H9 (cell line): ENCODE results near the gene NEK11. TPM values are rescaled to one million over a fixed set of nuclear protein-coding genes. Genes with fewer than 3 reads are reported as not detected.

Experiments
- DNase-seq: peaks from one replicate; pipeline ENCODE4 v3.0.0-alpha.2; 2017
- H2AFZ ChIP-seq: one replicate; pipeline ENCODE4 v1.6.1; 2013; ENCODE audit warnings: mild to moderate bottlenecking, low read length, control low read depth, moderate library complexity
- H2AK5ac ChIP-seq: 2 replicates; pipeline ENCODE4 v1.6.1; 2013; ENCODE audit warnings: low read length, control low read depth, mixed read lengths; ENCODE audit not compliant: insufficient read length
- H2BK120ac ChIP-seq: one replicate; pipeline ENCODE4 v1.6.1; 2013; ENCODE audit warnings: low read depth, mild to moderate bottlenecking, low read length, control low read depth, inconsistent platforms; ENCODE audit not compliant: poor library complexity, severe bottlenecking
- H2BK12ac ChIP-seq: 2 replicates; pipeline ENCODE4 v1.6.1; 2013; ENCODE audit warnings: low read length, control low read depth, mixed read lengths, low read depth; ENCODE audit not compliant: insufficient read length
- H2BK15ac ChIP-seq: 2 replicates; pipeline ENCODE4 v1.6.1; 2013; ENCODE audit warnings: low read depth, low read length, control low read depth
- H2BK20ac ChIP-seq: one replicate; pipeline ENCODE4 v1.6.1; 2013; ENCODE audit warnings: low read depth, mild to moderate bottlenecking, low read length, control low read depth, inconsistent platforms; ENCODE audit not compliant: poor library complexity, severe bottlenecking
- H2BK5ac ChIP-seq: 2 replicates; pipeline ENCODE4 v1.6.1; 2013; ENCODE audit warnings: low read length, control low read depth, mixed read lengths; ENCODE audit not compliant: insufficient read length
- H3K14ac ChIP-seq: 2 replicates; pipeline ENCODE4 v1.6.1; 2013; ENCODE audit warnings: low read length, control low read depth; ENCODE audit not compliant: insufficient read depth
- H3K18ac ChIP-seq: 2 replicates; pipeline ENCODE4 v1.6.1; 2013; ENCODE audit warnings: low read depth, mild to moderate bottlenecking, mixed read lengths, low read length, control low read depth; ENCODE audit not compliant: insufficient read length
- H3K23ac ChIP-seq: 2 replicates; pipeline ENCODE4 v1.6.1; 2013; ENCODE audit warnings: low read length, control low read depth, mixed read lengths, low read depth; ENCODE audit not compliant: insufficient read length
- H3K23me2 ChIP-seq: 2 replicates; pipeline ENCODE4 v1.6.1; 2013; ENCODE audit warnings: low read depth, mild to moderate bottlenecking, mixed read lengths, low read length, control low read depth; ENCODE audit not compliant: insufficient read length, poor library complexity, severe bottlenecking
- H3K27ac ChIP-seq: 2 replicates; pipeline ENCODE4 v1.5.1; 2013; ENCODE audit warnings: low read length, control low read depth, mixed read lengths, low read depth; ENCODE audit not compliant: insufficient read length
- H3K27me3 ChIP-seq: 2 replicates; pipeline ENCODE4 v1.6.1; 2013; ENCODE audit warnings: low read length, control low read depth, inconsistent platforms; ENCODE audit not compliant: insufficient read depth
- H3K4ac ChIP-seq: 2 replicates; pipeline ENCODE4 v1.6.1; 2013; ENCODE audit warnings: low read depth, mild to moderate bottlenecking, control low read depth, inconsistent platforms, low read length, moderate library complexity
- H3K4me1 ChIP-seq: 2 replicates; pipeline ENCODE4 v1.6.1; 2013; ENCODE audit warnings: low read length, control low read depth, inconsistent platforms; ENCODE audit not compliant: insufficient read depth
- H3K4me2 ChIP-seq: 2 replicates; pipeline ENCODE4 v1.6.1; 2013; ENCODE audit warnings: low read length, control low read depth, mixed read lengths; ENCODE audit not compliant: insufficient read length, insufficient read depth
- H3K56ac ChIP-seq: 2 replicates; pipeline ENCODE4 v1.6.1; 2013; ENCODE audit warnings: low read depth, mild to moderate bottlenecking, mixed read lengths, low read length, control low read depth; ENCODE audit not compliant: insufficient read length
- H3K79me1 ChIP-seq: 2 replicates; pipeline ENCODE4 v1.6.1; 2013; ENCODE audit warnings: low read depth, mild to moderate bottlenecking, moderate library complexity, low read length, control low read depth, inconsistent platforms; ENCODE audit not compliant: insufficient read depth, poor library complexity, severe bottlenecking
- H3K79me2 ChIP-seq: 2 replicates; pipeline ENCODE4 v1.6.1; 2013; ENCODE audit warnings: low read length, control low read depth, inconsistent platforms; ENCODE audit not compliant: insufficient read depth
- H3K9ac ChIP-seq: 2 replicates; pipeline ENCODE4 v1.6.1; 2013; ENCODE audit warnings: low read length, control low read depth, mixed read lengths; ENCODE audit not compliant: insufficient read length; ENCODE audit errors: extremely low read depth
- H3K9me3 ChIP-seq: one replicate; pipeline ENCODE4 v1.6.1; 2013; ENCODE audit warnings: low read depth, low read length, inconsistent platforms; ENCODE audit not compliant: control insufficient read depth
- H3T11ph ChIP-seq: one replicate; pipeline ENCODE4 v1.6.1; 2013; ENCODE audit warnings: mild to moderate bottlenecking, low read length, control low read depth, inconsistent platforms
- H4K20me1 ChIP-seq: one replicate; pipeline ENCODE4 v1.6.1; 2013; ENCODE audit not compliant: control insufficient read depth, insufficient read length, insufficient read depth
- H4K5ac ChIP-seq: 2 replicates; pipeline ENCODE4 v1.6.1; 2013; ENCODE audit warnings: low read depth, mild to moderate bottlenecking, mixed read lengths, low read length, control low read depth; ENCODE audit not compliant: insufficient read length
- H4K8ac ChIP-seq: replicated peaks from 2 replicates; pipeline ENCODE4 v1.6.1; 2013; ENCODE audit warnings: low read length, control low read depth, mixed read lengths, low read depth; ENCODE audit not compliant: insufficient read length
- H4K91ac ChIP-seq: 2 replicates; pipeline ENCODE4 v1.6.1; 2013; ENCODE audit warnings: low read depth, mild to moderate bottlenecking, moderate library complexity, mixed read lengths, low read length, control low read depth; ENCODE audit not compliant: insufficient read length
- H3K27ac Mint-ChIP-seq, 3 experiments: 2 replicates in 2 of 3; 3 replicates in 1 of 3; pipeline ENCODE4 v1.8.0; 2020 to 2021; ENCODE audit warnings: mixed read lengths in 3 of 3, mild to moderate bottlenecking in 1 of 3, moderate library complexity in 1 of 3
- H3K27me3 Mint-ChIP-seq: 2 replicates; pipeline ENCODE4 v1.8.0; 2021; ENCODE audit warnings: low read depth, mild to moderate bottlenecking, moderate library complexity, mixed read lengths
- H3K36me3 Mint-ChIP-seq, 3 experiments: 2 replicates in 2 of 3; 3 replicates in 1 of 3; pipeline ENCODE4 v1.8.0; 2020 to 2021; ENCODE audit warnings: low read depth in 3 of 3, mixed read lengths in 3 of 3; ENCODE audit not compliant: insufficient read depth in 1 of 3
- H3K4me1 Mint-ChIP-seq, 2 experiments: 2 replicates each; pipeline ENCODE4 v1.8.0; 2020; ENCODE audit warnings: mixed read lengths in 2 of 2
- H3K4me3 Mint-ChIP-seq, 2 experiments: 2 replicates in 1 of 2; 3 replicates in 1 of 2; pipeline ENCODE4 v1.8.0; 2020 to 2021; ENCODE audit warnings: mild to moderate bottlenecking in 2 of 2, mixed read lengths in 2 of 2, moderate library complexity in 1 of 2
- H3K9me3 Mint-ChIP-seq, 2 experiments: 2 replicates in 1 of 2; 3 replicates in 1 of 2; pipeline ENCODE4 v1.8.0; 2020; ENCODE audit warnings: mild to moderate bottlenecking in 2 of 2, mixed read lengths in 2 of 2, moderate library complexity in 1 of 2
- CTCF ChIP-seq: fragments of 200-600 bp; sonication (generic); conservative IDR thresholded peaks from 3 replicates; pipeline ENCODE4 v1.8.0; 2021; ENCODE audit warnings: antibody characterized with exemption, mild to moderate bottlenecking
- WGBS: extraction: QIAGEN DNeasy Blood & Tissue Kit; methylation state at CpG from one replicate; pipeline ENCODE4 v1.1.7; 2013; ENCODE audit warnings: missing lambda C conversion rate, low lambda C conversion rate, mixed read lengths; ENCODE audit not compliant: insufficient read length; ENCODE audit errors: extremely low coverage; 5-methylcytosine and 5-hydroxymethylcytosine counted together
- total RNA-seq: library from RNA; stranded (reverse); gene quantifications from 2 replicates; pipeline ENCODE4 v1.2.1, GENCODE V29; 2021

Gene NEK11
- total RNA-seq, 1 experiment from 2014 or later: 2.5 TPM

- H3K4me1 Mint-ChIP-seq: no peaks in the 10 kb centered on the region
- Histone ChIP-seq H2AK5ac (no peak overlapping the region), H3K23me2 (no peaks in the 10 kb centered on the region), H3K27me3 (no peaks in the 10 kb centered on the region), H2BK5ac (no peak overlapping the region), H2BK15ac (no peak overlapping the region), H3K79me2 (no peaks in the 10 kb centered on the region), H3K4me2 (no peak overlapping the region), H3K27ac (no peak overlapping the region), H3K9me3 (no peaks in the 10 kb centered on the region), H3K14ac (no peak overlapping the region), H3K23ac (no peak overlapping the region), H3K4ac (no peak overlapping the region), H4K91ac (no peak overlapping the region), H3K18ac (no peak overlapping the region), H4K20me1 (no peaks in the 10 kb centered on the region), H4K5ac (no peak overlapping the region), H3K56ac (no peak overlapping the region), H2BK120ac (no peak overlapping the region), H2AFZ (no peak overlapping the region), H3K79me1 (no peaks in the 10 kb centered on the region), H3K9ac (no peak overlapping the region), H3T11ph (no peak overlapping the region), H2BK12ac (no peak overlapping the region), H2BK20ac (no peak overlapping the region), H3K4me1 (no peaks in the 10 kb centered on the region), H4K8ac (no peak overlapping the region)
- peaks cover 3% of the 10 kb centered on the region; the same call in 1 of the 2 replicates for H3K27me3 Mint-ChIP-seq
- no peak for DNase-seq
- H3K27ac Mint-ChIP-seq: no peak overlapping the region
- no peak overlapping the region for H3K4me3 Mint-ChIP-seq
- H3K36me3 Mint-ChIP-seq: no peaks in the 10 kb centered on the region
- WGBS: no CpG with 5 or more reads among the region's 2 CpGs
- no peaks in the 10 kb centered on the region for H3K9me3 Mint-ChIP-seq
- no peak for TF ChIP-seq CTCF
Measured at GRCh38 chr3:131315162-131315561, 288.5 kb downstream of the NEK11 start.
